GM21786 (cell line): ENCODE data around the gene RPP21.
"Not testable (repeated sequence)": the region's sequence is repeated elsewhere in the genome, so short reads cannot be mapped to it uniquely, and the experiment has no call there.

Source experiments
- ATAC-seq: cut with Tn5 transposase; IDR thresholded peaks from one replicate; pipeline ENCODE4 v1.9.1; 2021; ENCODE audit not compliant: unreplicated experiment

The RPP21 gene

GRCh38 chr6:30369280-30369679 lies 24.3 kb downstream of the RPP21 start:
- ATAC-seq, result not testable (repeated sequence)

- no peak for ATAC-seq
Observed at GRCh38 chr6:30378290-30378937, 33.5 kb downstream of the RPP21 start.

GRCh38 chr6:30380464-30380863 lies 35.5 kb downstream of the RPP21 start:
- no peak for ATAC-seq

GRCh38 chr6:30386166-30386565 lies 41.2 kb downstream of the RPP21 start:
- ATAC-seq, result no peak

- no peak for ATAC-seq
Observed at GRCh38 chr6:30391240-30391639, 46.3 kb downstream of the RPP21 start.

GRCh38 chr6:30394139-30394538 lies 49.2 kb downstream of the RPP21 start:
- ATAC-seq, result no peak
